Suprapubic skin (tissue), 3 donors: ENCODE data around the gene COL5A1.

Experiments
- EP300 ChIP-seq: sonication (generic); formaldehyde crosslinking; IDR thresholded peaks from one replicate; pipeline ENCODE4 v1.6.1; 2017; ENCODE audit warnings: antibody characterized with exemption
- POLR2A ChIP-seq, 2 donors: fragments of 450-650 bp; IDR thresholded peaks; one replicate each; pipeline ENCODE4 v1.6.1; 2017; ENCODE audit warnings: antibody characterized with exemption in 2 of 2, mild to moderate bottlenecking in 2 of 2, moderate library complexity in 2 of 2
- TF ChIP-seq, protein P1 (sequence below), 2 donors: fragments of 200-600 bp in 1 of 2; fragments of 450-650 bp in 1 of 2; sonication (generic) in 1 of 2; IDR thresholded peaks; one replicate each; pipeline ENCODE4 v1.5.1; 2016 to 2019; ENCODE audit warnings: antibody characterized with exemption in 2 of 2, mild to moderate bottlenecking in 1 of 2, moderate library complexity in 1 of 2

GRCh38 chr9:134642385-134643181 lies 980 bp downstream of the COL5A1 start:
- no peak for TF ChIP-seq EP300
- no peak for TF ChIP-seq POLR2A (IDR thresholded peaks at IDR 0.05)
- TF ChIP-seq, protein P1, sequence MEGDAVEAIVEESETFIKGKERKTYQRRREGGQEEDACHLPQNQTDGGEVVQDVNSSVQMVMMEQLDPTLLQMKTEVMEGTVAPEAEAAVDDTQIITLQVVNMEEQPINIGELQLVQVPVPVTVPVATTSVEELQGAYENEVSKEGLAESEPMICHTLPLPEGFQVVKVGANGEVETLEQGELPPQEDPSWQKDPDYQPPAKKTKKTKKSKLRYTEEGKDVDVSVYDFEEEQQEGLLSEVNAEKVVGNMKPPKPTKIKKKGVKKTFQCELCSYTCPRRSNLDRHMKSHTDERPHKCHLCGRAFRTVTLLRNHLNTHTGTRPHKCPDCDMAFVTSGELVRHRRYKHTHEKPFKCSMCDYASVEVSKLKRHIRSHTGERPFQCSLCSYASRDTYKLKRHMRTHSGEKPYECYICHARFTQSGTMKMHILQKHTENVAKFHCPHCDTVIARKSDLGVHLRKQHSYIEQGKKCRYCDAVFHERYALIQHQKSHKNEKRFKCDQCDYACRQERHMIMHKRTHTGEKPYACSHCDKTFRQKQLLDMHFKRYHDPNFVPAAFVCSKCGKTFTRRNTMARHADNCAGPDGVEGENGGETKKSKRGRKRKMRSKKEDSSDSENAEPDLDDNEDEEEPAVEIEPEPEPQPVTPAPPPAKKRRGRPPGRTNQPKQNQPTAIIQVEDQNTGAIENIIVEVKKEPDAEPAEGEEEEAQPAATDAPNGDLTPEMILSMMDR (IDR thresholded peaks at IDR 0.05): no peak
